Bronchial epithelial cell (primary cell): ENCODE data around the gene CELF2. TPM values are rescaled to one million over a fixed set of nuclear protein-coding genes. Genes with fewer than 3 reads are reported as not detected.

Source experiments
- DNase-seq: peaks from one replicate; pipeline ENCODE4 v3.0.0-alpha.2; 2010; ENCODE audit warnings: low read depth
- FAIRE-seq: peaks from 2 replicates; lab custom pipeline; 2011; peaks lifted over from hg19 to GRCh38; lab: Jason Lieb, UNC
- H3K27me3 ChIP-seq: 2 replicates; pipeline ENCODE4 v1.5.1; 2011; ENCODE audit warnings: low read length; ENCODE audit not compliant: control insufficient read depth, insufficient read depth
- H3K36me3 ChIP-seq: 2 replicates; pipeline ENCODE4 v1.5.1; 2011; ENCODE audit warnings: low read length; ENCODE audit not compliant: control insufficient read depth, insufficient read depth
- H3K4me3 ChIP-seq: 2 replicates; pipeline ENCODE4 v1.5.1; 2011; ENCODE audit warnings: mild to moderate bottlenecking, low read depth, low read length, control low read depth
- CTCF ChIP-seq: IDR thresholded peaks from 2 replicates; pipeline ENCODE4 v1.5.1; 2011; ENCODE audit warnings: mild to moderate bottlenecking, moderate library complexity, low read length, control low read depth, inconsistent platforms; ENCODE audit not compliant: insufficient read depth, severe bottlenecking
- total RNA-seq: library from RNA; depleted of rRNA; stranded (reverse); fragments of >200 nt; gene quantifications from 2 replicates; pipeline ENCODE4 v1.2.1, GENCODE V29; 2014

The CELF2 gene
- total RNA-seq, 1 donor from 2014 or later: 2.1 TPM

GRCh38 chr10:11042357-11042756, 24.7 kb downstream of the CELF2 start:
- no peak for FAIRE-seq
- no peaks in the 10 kb centered on the region for H3K27me3 ChIP-seq
- H3K4me3 ChIP-seq: no peak overlapping the region
- H3K36me3 ChIP-seq: no peaks in the 10 kb centered on the region
- no peak for DNase-seq
- TF ChIP-seq CTCF: no peak

GRCh38 chr10:11043039-11043438, 25.4 kb downstream of the CELF2 start:
- H3K27me3 ChIP-seq: no peaks in the 10 kb centered on the region
- H3K36me3 ChIP-seq: no peaks in the 10 kb centered on the region
- FAIRE-seq: no peak
- no peak overlapping the region for H3K4me3 ChIP-seq
- TF ChIP-seq CTCF: no peak
- DNase-seq: no peak

- peak; percentile 7 for FAIRE-seq
Measured at GRCh38 chr10:11043446-11044127, 25.9 kb downstream of the CELF2 start.

GRCh38 chr10:11045487-11045886, 27.8 kb downstream of the CELF2 start:
- DNase-seq: no peak
- H3K4me3 ChIP-seq: no peak overlapping the region
- FAIRE-seq: no peak
- no peaks in the 10 kb centered on the region for H3K36me3 ChIP-seq
- no peaks in the 10 kb centered on the region for H3K27me3 ChIP-seq
- no peak for TF ChIP-seq CTCF

More at GRCh38 chr10:11043446-11044127, 25.9 kb downstream of the CELF2 start:
- Histone ChIP-seq H3K36me3 (no peaks in the 10 kb centered on the region), H3K4me3 (no peak overlapping the region), H3K27me3 (no peaks in the 10 kb centered on the region)
- DNase-seq: no peak
- TF ChIP-seq CTCF: no peak

GRCh38 chr10:11045995-11046775, 28.5 kb downstream of the CELF2 start:
- DNase-seq (no peak), FAIRE-seq (no peak)
- no peaks in the 10 kb centered on the region for H3K36me3 ChIP-seq
- H3K4me3 ChIP-seq: no peak overlapping the region
- H3K27me3 ChIP-seq: no peaks in the 10 kb centered on the region
- TF ChIP-seq CTCF: no peak
